Astrocyte (in vitro differentiated cells and primary cell): ENCODE measurements around the gene HOXD10. TPM values are rescaled to one million over a fixed set of nuclear protein-coding genes. Genes with fewer than 3 reads are reported as not detected.
A peak's percentile ranks its signal among the peaks of the same experiment; 100 is the strongest.

Source experiments
- DNase-seq: peaks from one replicate; pipeline ENCODE4 v3.0.0-alpha.2; 2010; ENCODE audit warnings: low read depth
- FAIRE-seq: peaks from 2 replicates; lab custom pipeline; 2011; peaks lifted over from hg19 to GRCh38; lab: Jason Lieb, UNC
- H2AFZ ChIP-seq: 2 replicates; pipeline ENCODE4 v1.6.0; 2012; ENCODE audit warnings: low read depth, low read length, inconsistent platforms
- H3K27ac ChIP-seq: 2 replicates; pipeline ENCODE4 v1.5.1; 2011; ENCODE audit warnings: low read depth, low read length, inconsistent platforms
- H3K27me3 ChIP-seq: 2 replicates; pipeline ENCODE4 v1.6.0; 2011; ENCODE audit warnings: low read length, inconsistent platforms; ENCODE audit not compliant: insufficient read depth
- H3K36me3 ChIP-seq: 2 replicates; pipeline ENCODE4 v1.5.1; 2011; ENCODE audit warnings: low read length, inconsistent platforms; ENCODE audit not compliant: insufficient read depth
- H3K4me1 ChIP-seq: 2 replicates; pipeline ENCODE4 v1.5.1; 2011; ENCODE audit warnings: low read length, inconsistent platforms; ENCODE audit not compliant: insufficient read depth
- H3K4me2 ChIP-seq: 2 replicates; pipeline ENCODE4 v1.6.0; 2012; ENCODE audit warnings: low read length, inconsistent platforms
- H3K4me3 ChIP-seq: 2 replicates; pipeline ENCODE4 v1.5.1; 2011; ENCODE audit warnings: low read depth, mild to moderate bottlenecking, low read length, inconsistent platforms; ENCODE audit not compliant: insufficient read depth
- H3K79me2 ChIP-seq: 2 replicates; pipeline ENCODE4 v1.6.0; 2012; ENCODE audit warnings: mild to moderate bottlenecking, low read length, inconsistent platforms; ENCODE audit not compliant: insufficient read depth
- H3K9ac ChIP-seq: 2 replicates; pipeline ENCODE4 v1.6.0; 2012; ENCODE audit warnings: mild to moderate bottlenecking, low read length, inconsistent platforms
- H3K9me3 ChIP-seq: 2 replicates; pipeline ENCODE4 v1.5.1; 2012; ENCODE audit warnings: low read depth, mild to moderate bottlenecking, low read length, inconsistent platforms; ENCODE audit not compliant: insufficient read depth
- H4K20me1 ChIP-seq: 2 replicates; pipeline ENCODE4 v1.6.0; 2012; ENCODE audit warnings: low read length, inconsistent platforms; ENCODE audit not compliant: insufficient read depth
- H3K27ac Mint-ChIP-seq: one replicate; pipeline ENCODE4 v1.8.0; 2021; ENCODE audit warnings: mild to moderate bottlenecking, mixed read lengths; ENCODE audit not compliant: unreplicated experiment
- H3K27me3 Mint-ChIP-seq: one replicate; pipeline ENCODE4 v1.8.0; 2021; ENCODE audit warnings: low read depth, mixed read lengths; ENCODE audit not compliant: unreplicated experiment
- H3K36me3 Mint-ChIP-seq: one replicate; pipeline ENCODE4 v1.8.0; 2021; ENCODE audit warnings: low read depth, mixed read lengths; ENCODE audit not compliant: unreplicated experiment
- H3K4me1 Mint-ChIP-seq: one replicate; pipeline ENCODE4 v1.8.0; 2021; ENCODE audit warnings: low read depth, mixed read lengths; ENCODE audit not compliant: unreplicated experiment
- H3K4me3 Mint-ChIP-seq: one replicate; pipeline ENCODE4 v1.8.0; 2021; ENCODE audit warnings: mild to moderate bottlenecking, moderate library complexity, mixed read lengths; ENCODE audit not compliant: unreplicated experiment
- H3K9me3 Mint-ChIP-seq: one replicate; pipeline ENCODE4 v1.8.0; 2021; ENCODE audit warnings: mild to moderate bottlenecking, mixed read lengths; ENCODE audit not compliant: unreplicated experiment
- EZH2 ChIP-seq: IDR thresholded peaks from 2 replicates; pipeline ENCODE4 v1.6.1; 2012; ENCODE audit warnings: mild to moderate bottlenecking, low read length, inconsistent platforms; ENCODE audit not compliant: insufficient read depth
- total RNA-seq: library from RNA; stranded (reverse); gene quantifications from 2 replicates; pipeline ENCODE4 v1.2.1, GENCODE V29; 2021
- TF ChIP-seq, protein P1 (sequence below): IDR thresholded peaks from 2 replicates; pipeline ENCODE4 v1.5.1; 2011; ENCODE audit warnings: low read depth, mild to moderate bottlenecking, inconsistent platforms, low read length, moderate library complexity; ENCODE audit not compliant: insufficient read depth

HOXD10 gene
- total RNA-seq, 1 donor from 2014 or later: not detected

GRCh38 chr2:176156301-176156806 is 39.8 kb downstream of the HOXD10 start:
- TF ChIP-seq EZH2: no peak
- TF ChIP-seq, protein P1, sequence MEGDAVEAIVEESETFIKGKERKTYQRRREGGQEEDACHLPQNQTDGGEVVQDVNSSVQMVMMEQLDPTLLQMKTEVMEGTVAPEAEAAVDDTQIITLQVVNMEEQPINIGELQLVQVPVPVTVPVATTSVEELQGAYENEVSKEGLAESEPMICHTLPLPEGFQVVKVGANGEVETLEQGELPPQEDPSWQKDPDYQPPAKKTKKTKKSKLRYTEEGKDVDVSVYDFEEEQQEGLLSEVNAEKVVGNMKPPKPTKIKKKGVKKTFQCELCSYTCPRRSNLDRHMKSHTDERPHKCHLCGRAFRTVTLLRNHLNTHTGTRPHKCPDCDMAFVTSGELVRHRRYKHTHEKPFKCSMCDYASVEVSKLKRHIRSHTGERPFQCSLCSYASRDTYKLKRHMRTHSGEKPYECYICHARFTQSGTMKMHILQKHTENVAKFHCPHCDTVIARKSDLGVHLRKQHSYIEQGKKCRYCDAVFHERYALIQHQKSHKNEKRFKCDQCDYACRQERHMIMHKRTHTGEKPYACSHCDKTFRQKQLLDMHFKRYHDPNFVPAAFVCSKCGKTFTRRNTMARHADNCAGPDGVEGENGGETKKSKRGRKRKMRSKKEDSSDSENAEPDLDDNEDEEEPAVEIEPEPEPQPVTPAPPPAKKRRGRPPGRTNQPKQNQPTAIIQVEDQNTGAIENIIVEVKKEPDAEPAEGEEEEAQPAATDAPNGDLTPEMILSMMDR: no peak
- no peak for DNase-seq
- no peaks in the 10 kb centered on the region for H3K4me1 Mint-ChIP-seq
- Histone ChIP-seq H3K9me3 (peaks cover 2% of the 10 kb centered on the region), H3K79me2 (no peaks in the 10 kb centered on the region), H3K36me3 (no peaks in the 10 kb centered on the region), H3K4me2 (peak overlapping the region; percentile 82), H3K4me3 (no peak overlapping the region), H3K27ac (peak overlapping the region; percentile 42), H2AFZ (no peak overlapping the region), H4K20me1 (no peaks in the 10 kb centered on the region), H3K27me3 (peaks cover 84% of the 10 kb centered on the region), H3K4me1 (no peaks in the 10 kb centered on the region), H3K9ac (peak overlapping the region; percentile 70)
- no peak for FAIRE-seq
- H3K27ac Mint-ChIP-seq: no peak overlapping the region
- H3K27me3 Mint-ChIP-seq: peaks cover 82% of the 10 kb centered on the region
- peaks cover 3% of the 10 kb centered on the region for H3K36me3 Mint-ChIP-seq
- no peak overlapping the region for H3K4me3 Mint-ChIP-seq
- H3K9me3 Mint-ChIP-seq: peaks cover 16% of the 10 kb centered on the region

DNA sequence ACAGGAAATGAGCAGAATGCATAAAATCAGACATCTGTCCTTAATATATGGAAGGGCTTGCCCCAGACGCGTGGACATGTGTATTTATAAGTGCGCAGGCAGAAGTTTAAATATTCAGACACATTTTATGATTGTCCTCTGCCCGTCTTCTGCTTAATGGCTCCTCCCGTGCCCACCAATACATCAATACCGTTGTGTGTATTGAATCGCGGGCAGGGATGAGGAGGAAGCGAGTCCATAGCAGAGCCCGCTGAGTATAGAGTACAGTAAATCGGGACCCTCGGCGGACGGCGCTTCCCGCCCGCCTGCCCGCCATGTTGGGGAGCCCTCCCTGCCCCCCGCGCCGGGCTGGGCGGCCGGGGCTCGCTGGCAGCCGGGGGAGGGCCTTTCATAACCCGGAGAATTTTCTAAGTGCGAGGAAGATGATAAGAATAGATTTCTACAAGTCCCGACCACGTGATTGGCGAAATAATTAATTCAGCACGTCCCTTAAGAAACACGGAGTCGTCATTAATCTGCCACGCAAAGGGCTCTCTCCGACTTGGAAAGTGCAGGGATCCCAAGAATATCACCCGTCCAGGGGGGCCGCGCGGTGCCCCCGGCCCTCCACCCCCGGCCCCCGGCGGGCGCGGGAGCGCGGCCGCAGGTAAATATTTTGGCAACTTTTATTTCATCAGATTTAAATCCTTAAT is 40.4 kb downstream of the HOXD10 start, which contains the start of gene HOXD3:
Gene HOXD3, plus strand, starts transcription at position 501 of the 692 bp plus-strand sequence. CDS start 11,808 bp downstream, outside the sequence.
- H3K9me3 ChIP-seq: peaks cover 2% of the 10 kb centered on the region
- H3K4me1 Mint-ChIP-seq: no peaks in the 10 kb centered on the region
- peak within 1 kb of the TSS; percentile 42 for H3K27ac ChIP-seq
- peaks cover 85% of the 10 kb centered on the region for H3K27me3 ChIP-seq
- peaks cover 17% of the 10 kb centered on the region for H3K9me3 Mint-ChIP-seq
- peaks cover 83% of the 10 kb centered on the region for H3K27me3 Mint-ChIP-seq
- peak; percentile 37 for TF ChIP-seq EZH2
- TF ChIP-seq, protein P1: no peak
- no peak within 1 kb of the TSS for H3K4me3 Mint-ChIP-seq
- no peaks in the 10 kb centered on the region for H3K36me3 ChIP-seq
- H3K4me2 ChIP-seq: peak within 1 kb of the TSS; percentile 82
- H3K4me3 ChIP-seq: peak within 1 kb of the TSS; percentile 36
- peaks cover 3% of the 10 kb centered on the region for H3K36me3 Mint-ChIP-seq
- no peak for FAIRE-seq
- H3K79me2 ChIP-seq: no peaks in the 10 kb centered on the region
- H2AFZ ChIP-seq: no peak within 1 kb of the TSS
- H3K9ac ChIP-seq: peak within 1 kb of the TSS; percentile 70
- H4K20me1 ChIP-seq: no peaks in the 10 kb centered on the region
- H3K27ac Mint-ChIP-seq: peak within 1 kb of the TSS; percentile 47
- no peaks in the 10 kb centered on the region for H3K4me1 ChIP-seq
- DNase-seq: no peak
